ENCODE measurements around the gene RERE.

DNA sequence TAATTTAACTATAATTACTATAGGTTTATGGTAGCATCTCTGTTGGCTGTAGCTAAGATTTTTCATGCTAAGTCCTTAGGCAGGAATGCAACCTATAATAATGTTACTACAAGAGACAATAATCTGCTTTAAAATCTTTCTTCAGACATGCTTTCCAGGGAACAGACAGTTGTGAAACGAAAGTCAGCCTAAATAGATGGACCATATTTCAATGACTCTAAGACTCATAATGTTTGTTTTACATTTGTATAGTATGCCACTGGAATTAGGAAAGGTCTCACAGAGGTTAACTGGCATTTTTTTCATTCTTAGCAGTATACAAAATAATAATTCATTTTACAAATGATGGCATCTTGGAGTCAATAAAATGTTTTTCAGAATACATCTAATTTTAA lies 8.1 kb downstream of the RERE start:
- TF ChIP-seq POLR2A (IDR thresholded peaks at IDR 0.05) = no peak
- TF ChIP-seq, protein P1, sequence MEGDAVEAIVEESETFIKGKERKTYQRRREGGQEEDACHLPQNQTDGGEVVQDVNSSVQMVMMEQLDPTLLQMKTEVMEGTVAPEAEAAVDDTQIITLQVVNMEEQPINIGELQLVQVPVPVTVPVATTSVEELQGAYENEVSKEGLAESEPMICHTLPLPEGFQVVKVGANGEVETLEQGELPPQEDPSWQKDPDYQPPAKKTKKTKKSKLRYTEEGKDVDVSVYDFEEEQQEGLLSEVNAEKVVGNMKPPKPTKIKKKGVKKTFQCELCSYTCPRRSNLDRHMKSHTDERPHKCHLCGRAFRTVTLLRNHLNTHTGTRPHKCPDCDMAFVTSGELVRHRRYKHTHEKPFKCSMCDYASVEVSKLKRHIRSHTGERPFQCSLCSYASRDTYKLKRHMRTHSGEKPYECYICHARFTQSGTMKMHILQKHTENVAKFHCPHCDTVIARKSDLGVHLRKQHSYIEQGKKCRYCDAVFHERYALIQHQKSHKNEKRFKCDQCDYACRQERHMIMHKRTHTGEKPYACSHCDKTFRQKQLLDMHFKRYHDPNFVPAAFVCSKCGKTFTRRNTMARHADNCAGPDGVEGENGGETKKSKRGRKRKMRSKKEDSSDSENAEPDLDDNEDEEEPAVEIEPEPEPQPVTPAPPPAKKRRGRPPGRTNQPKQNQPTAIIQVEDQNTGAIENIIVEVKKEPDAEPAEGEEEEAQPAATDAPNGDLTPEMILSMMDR (IDR thresholded peaks at IDR 0.05) = no peak

Data from adrenal gland (tissue), 5 donors.